CD4-positive, alpha-beta T cell treated with Interleukin-15 for 4 hours (primary cell): Measurements from ENCODE around the gene GFRA4.

Experiments used
- DNase-seq: peaks from one replicate; pipeline ENCODE4 v3.0.0-alpha.2; 2020; ENCODE audit warnings: low spot score

The GFRA4 gene

GRCh38 chr20:3673221-3674070, 10.2 kb upstream of the GFRA4 start:
- DNase-seq: no peak

- DNase-seq: no peak
These were observed 9.5 kb upstream of the GFRA4 start for GRCh38 chr20:3672547-3673171.

- no peak for DNase-seq
These were observed 8.9 kb upstream of the GFRA4 start for GRCh38 chr20:3671986-3672546.

- DNase-seq: no peak
These were observed 7.7 kb upstream of the GFRA4 start for GRCh38 chr20:3670945-3671344.

- no peak for DNase-seq
These were observed 7.3 kb upstream of the GFRA4 start for GRCh38 chr20:3670511-3670910.

GRCh38 chr20:3669710-3670367, 6.6 kb upstream of the GFRA4 start:
- no peak for DNase-seq

- no peak for DNase-seq
These were observed 4.3 kb upstream of the GFRA4 start for GRCh38 chr20:3667434-3668037.

- DNase-seq: no peak
These were observed 659 bp upstream of the GFRA4 start for GRCh38 chr20:3663858-3664257.

- no peak for DNase-seq
These were observed 1.2 kb downstream of the GFRA4 start for GRCh38 chr20:3661814-3662665.

GRCh38 chr20:3661060-3661813, 2.0 kb downstream of the GFRA4 start:
- DNase-seq: no peak

GRCh38 chr20:3660262-3661059, 2.7 kb downstream of the GFRA4 start:
- DNase-seq: no peak

- DNase-seq: no peak
These were observed 3.5 kb downstream of the GFRA4 start for GRCh38 chr20:3659492-3660261.

GRCh38 chr20:3658716-3659491, 4.3 kb downstream of the GFRA4 start:
- DNase-seq: no peak

- DNase-seq: no peak
These were observed 5.0 kb downstream of the GFRA4 start for GRCh38 chr20:3658019-3658715.

GRCh38 chr20:3655131-3655405, 8.1 kb downstream of the GFRA4 start:
- DNase-seq: no peak

GRCh38 chr20:3654326-3655130, 8.7 kb downstream of the GFRA4 start:
- no peak for DNase-seq

GRCh38 chr20:3653921-3654320, 9.3 kb downstream of the GFRA4 start:
- DNase-seq: no peak
